ENCODE data around the gene ADAMTS13. TPM values are rescaled to one million over a fixed set of nuclear protein-coding genes. Genes with fewer than 3 reads are reported as not detected.
A peak's percentile ranks its signal among the peaks of the same experiment; 100 is the strongest.

ADAMTS13 gene
- total RNA-seq, 1 experiment from 2014 or later, result 12.0 TPM

GRCh38 chr9:133459476-133460404, 37.6 kb downstream of the ADAMTS13 start, which contains the start of gene CACFD1 (continued):
- TF ChIP-seq, protein P1, sequence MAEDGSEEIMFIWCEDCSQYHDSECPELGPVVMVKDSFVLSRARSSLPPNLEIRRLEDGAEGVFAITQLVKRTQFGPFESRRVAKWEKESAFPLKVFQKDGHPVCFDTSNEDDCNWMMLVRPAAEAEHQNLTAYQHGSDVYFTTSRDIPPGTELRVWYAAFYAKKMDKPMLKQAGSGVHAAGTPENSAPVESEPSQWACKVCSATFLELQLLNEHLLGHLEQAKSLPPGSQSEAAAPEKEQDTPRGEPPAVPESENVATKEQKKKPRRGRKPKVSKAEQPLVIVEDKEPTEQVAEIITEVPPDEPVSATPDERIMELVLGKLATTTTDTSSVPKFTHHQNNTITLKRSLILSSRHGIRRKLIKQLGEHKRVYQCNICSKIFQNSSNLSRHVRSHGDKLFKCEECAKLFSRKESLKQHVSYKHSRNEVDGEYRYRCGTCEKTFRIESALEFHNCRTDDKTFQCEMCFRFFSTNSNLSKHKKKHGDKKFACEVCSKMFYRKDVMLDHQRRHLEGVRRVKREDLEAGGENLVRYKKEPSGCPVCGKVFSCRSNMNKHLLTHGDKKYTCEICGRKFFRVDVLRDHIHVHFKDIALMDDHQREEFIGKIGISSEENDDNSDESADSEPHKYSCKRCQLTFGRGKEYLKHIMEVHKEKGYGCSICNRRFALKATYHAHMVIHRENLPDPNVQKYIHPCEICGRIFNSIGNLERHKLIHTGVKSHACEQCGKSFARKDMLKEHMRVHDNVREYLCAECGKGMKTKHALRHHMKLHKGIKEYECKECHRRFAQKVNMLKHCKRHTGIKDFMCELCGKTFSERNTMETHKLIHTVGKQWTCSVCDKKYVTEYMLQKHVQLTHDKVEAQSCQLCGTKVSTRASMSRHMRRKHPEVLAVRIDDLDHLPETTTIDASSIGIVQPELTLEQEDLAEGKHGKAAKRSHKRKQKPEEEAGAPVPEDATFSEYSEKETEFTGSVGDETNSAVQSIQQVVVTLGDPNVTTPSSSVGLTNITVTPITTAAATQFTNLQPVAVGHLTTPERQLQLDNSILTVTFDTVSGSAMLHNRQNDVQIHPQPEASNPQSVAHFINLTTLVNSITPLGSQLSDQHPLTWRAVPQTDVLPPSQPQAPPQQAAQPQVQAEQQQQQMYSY (CRISPR knock-in tag; IDR thresholded peaks at IDR 0.05), result no peak
- TF ChIP-seq, protein P2, sequence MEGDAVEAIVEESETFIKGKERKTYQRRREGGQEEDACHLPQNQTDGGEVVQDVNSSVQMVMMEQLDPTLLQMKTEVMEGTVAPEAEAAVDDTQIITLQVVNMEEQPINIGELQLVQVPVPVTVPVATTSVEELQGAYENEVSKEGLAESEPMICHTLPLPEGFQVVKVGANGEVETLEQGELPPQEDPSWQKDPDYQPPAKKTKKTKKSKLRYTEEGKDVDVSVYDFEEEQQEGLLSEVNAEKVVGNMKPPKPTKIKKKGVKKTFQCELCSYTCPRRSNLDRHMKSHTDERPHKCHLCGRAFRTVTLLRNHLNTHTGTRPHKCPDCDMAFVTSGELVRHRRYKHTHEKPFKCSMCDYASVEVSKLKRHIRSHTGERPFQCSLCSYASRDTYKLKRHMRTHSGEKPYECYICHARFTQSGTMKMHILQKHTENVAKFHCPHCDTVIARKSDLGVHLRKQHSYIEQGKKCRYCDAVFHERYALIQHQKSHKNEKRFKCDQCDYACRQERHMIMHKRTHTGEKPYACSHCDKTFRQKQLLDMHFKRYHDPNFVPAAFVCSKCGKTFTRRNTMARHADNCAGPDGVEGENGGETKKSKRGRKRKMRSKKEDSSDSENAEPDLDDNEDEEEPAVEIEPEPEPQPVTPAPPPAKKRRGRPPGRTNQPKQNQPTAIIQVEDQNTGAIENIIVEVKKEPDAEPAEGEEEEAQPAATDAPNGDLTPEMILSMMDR (IDR thresholded peaks at IDR 0.05), result no peak
- TF ChIP-seq CREM (CRISPR knock-in tag; IDR thresholded peaks at IDR 0.05), result peak; percentile 72
- TF ChIP-seq, protein P3, sequence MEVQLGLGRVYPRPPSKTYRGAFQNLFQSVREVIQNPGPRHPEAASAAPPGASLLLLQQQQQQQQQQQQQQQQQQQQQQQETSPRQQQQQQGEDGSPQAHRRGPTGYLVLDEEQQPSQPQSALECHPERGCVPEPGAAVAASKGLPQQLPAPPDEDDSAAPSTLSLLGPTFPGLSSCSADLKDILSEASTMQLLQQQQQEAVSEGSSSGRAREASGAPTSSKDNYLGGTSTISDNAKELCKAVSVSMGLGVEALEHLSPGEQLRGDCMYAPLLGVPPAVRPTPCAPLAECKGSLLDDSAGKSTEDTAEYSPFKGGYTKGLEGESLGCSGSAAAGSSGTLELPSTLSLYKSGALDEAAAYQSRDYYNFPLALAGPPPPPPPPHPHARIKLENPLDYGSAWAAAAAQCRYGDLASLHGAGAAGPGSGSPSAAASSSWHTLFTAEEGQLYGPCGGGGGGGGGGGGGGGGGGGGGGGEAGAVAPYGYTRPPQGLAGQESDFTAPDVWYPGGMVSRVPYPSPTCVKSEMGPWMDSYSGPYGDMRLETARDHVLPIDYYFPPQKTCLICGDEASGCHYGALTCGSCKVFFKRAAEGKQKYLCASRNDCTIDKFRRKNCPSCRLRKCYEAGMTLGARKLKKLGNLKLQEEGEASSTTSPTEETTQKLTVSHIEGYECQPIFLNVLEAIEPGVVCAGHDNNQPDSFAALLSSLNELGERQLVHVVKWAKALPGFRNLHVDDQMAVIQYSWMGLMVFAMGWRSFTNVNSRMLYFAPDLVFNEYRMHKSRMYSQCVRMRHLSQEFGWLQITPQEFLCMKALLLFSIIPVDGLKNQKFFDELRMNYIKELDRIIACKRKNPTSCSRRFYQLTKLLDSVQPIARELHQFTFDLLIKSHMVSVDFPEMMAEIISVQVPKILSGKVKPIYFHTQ (CRISPR knock-in tag; IDR thresholded peaks at IDR 0.05), result no peak
- TF ChIP-seq HMGA2 (CRISPR knock-in tag; IDR thresholded peaks at IDR 0.05), result no peak

GRCh38 chr9:133460405-133461175, 38.4 kb downstream of the ADAMTS13 start:
- H3K36me3 Mint-ChIP-seq, result peaks cover 3% of the 10 kb centered on the region; the same call in 1 of the 2 replicates
- POLR2A ChIA-PET, result interaction anchor here (0.5 to 2.6 kb wide), 2 partner anchors 18 to 112 kb away, joined by 3 to 10 read pairs; partner anchors contain the start of genes MED22 and RPL7A
- H3K9me3 Mint-ChIP-seq, result no peaks in the 10 kb centered on the region
- ATAC-seq (no peak), DNase-seq (ENCODE audit: low spot score) (peak; percentile 76)
- peak overlapping the region; percentile 82 for H3K4me3 Mint-ChIP-seq
- CTCF ChIA-PET, result interaction anchor here (0.6 to 2.9 kb wide), 14 partner anchors 12 to 278 kb away, joined by 3 to 29 read pairs (median 8); partner anchors contain the start of genes REXO4, SARDH and SLC2A6
- no peaks in the 10 kb centered on the region for H3K27me3 Mint-ChIP-seq (ENCODE audit: low read depth)
- TF ChIP-seq, protein P4, sequence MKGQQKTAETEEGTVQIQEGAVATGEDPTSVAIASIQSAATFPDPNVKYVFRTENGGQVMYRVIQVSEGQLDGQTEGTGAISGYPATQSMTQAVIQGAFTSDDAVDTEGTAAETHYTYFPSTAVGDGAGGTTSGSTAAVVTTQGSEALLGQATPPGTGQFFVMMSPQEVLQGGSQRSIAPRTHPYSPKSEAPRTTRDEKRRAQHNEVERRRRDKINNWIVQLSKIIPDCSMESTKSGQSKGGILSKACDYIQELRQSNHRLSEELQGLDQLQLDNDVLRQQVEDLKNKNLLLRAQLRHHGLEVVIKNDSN (CRISPR knock-in tag; IDR thresholded peaks at IDR 0.05), result peak; percentile 82
- peak; percentile 43; the same call in 1 of the 2 replicates for TF ChIP-seq GABPB1 (CRISPR knock-in tag; IDR thresholded peaks at IDR 0.05)
- TF ChIP-seq E2F5 (CRISPR knock-in tag; IDR thresholded peaks at IDR 0.05), result 0 out of 2 replicates have a peak, but pooled peaks have one; percentile 2
- TF ChIP-seq, protein P5, sequence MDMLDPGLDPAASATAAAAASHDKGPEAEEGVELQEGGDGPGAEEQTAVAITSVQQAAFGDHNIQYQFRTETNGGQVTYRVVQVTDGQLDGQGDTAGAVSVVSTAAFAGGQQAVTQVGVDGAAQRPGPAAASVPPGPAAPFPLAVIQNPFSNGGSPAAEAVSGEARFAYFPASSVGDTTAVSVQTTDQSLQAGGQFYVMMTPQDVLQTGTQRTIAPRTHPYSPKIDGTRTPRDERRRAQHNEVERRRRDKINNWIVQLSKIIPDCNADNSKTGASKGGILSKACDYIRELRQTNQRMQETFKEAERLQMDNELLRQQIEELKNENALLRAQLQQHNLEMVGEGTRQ (CRISPR knock-in tag; IDR thresholded peaks at IDR 0.05), result peak; percentile 81
- TF ChIP-seq FOXK1 (CRISPR knock-in tag; IDR thresholded peaks at IDR 0.05), result 0 out of 2 replicates have a peak, but pooled peaks have one; percentile 37
- no peak for TF ChIP-seq ATF2 (CRISPR knock-in tag; IDR thresholded peaks at IDR 0.05; ENCODE audit: borderline replicate concordance, low read depth)
- no peak for TF ChIP-seq NR2C2 (CRISPR knock-in tag; IDR thresholded peaks at IDR 0.05)
- TF ChIP-seq RELA (CRISPR knock-in tag; IDR thresholded peaks at IDR 0.05; ENCODE audit: borderline replicate concordance), result no peak
- no peak for TF ChIP-seq MLX (CRISPR knock-in tag; IDR thresholded peaks at IDR 0.05)
- TF ChIP-seq, protein P6, sequence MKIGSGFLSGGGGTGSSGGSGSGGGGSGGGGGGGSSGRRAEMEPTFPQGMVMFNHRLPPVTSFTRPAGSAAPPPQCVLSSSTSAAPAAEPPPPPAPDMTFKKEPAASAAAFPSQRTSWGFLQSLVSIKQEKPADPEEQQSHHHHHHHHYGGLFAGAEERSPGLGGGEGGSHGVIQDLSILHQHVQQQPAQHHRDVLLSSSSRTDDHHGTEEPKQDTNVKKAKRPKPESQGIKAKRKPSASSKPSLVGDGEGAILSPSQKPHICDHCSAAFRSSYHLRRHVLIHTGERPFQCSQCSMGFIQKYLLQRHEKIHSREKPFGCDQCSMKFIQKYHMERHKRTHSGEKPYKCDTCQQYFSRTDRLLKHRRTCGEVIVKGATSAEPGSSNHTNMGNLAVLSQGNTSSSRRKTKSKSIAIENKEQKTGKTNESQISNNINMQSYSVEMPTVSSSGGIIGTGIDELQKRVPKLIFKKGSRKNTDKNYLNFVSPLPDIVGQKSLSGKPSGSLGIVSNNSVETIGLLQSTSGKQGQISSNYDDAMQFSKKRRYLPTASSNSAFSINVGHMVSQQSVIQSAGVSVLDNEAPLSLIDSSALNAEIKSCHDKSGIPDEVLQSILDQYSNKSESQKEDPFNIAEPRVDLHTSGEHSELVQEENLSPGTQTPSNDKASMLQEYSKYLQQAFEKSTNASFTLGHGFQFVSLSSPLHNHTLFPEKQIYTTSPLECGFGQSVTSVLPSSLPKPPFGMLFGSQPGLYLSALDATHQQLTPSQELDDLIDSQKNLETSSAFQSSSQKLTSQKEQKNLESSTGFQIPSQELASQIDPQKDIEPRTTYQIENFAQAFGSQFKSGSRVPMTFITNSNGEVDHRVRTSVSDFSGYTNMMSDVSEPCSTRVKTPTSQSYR (CRISPR knock-in tag; IDR thresholded peaks at IDR 0.05), result no peak
- peaks cover 31% of the 10 kb centered on the region for H3K4me1 Mint-ChIP-seq
- H3K27ac Mint-ChIP-seq, result peak overlapping the region; percentile 96
